Large intestine (tissue), 3 donors: ENCODE results near the gene NHEJ1. TPM values are rescaled to one million over a fixed set of nuclear protein-coding genes. Genes with fewer than 3 reads are reported as not detected.

Experiments used
- DNase-seq, 2 donors: peaks; one replicate each; pipeline versions ENCODE4 v3.0.0 to v3.0.0-alpha.2; 2013
- H3K27ac ChIP-seq: one replicate; pipeline ENCODE4 v1.5.1; 2013; ENCODE audit warnings: low read length
- H3K27me3 ChIP-seq: 2 replicates; pipeline ENCODE4 v1.6.1; 2013; ENCODE audit warnings: low read length; ENCODE audit not compliant: control insufficient read depth, insufficient read depth
- H3K36me3 ChIP-seq: 2 replicates; pipeline ENCODE4 v1.6.1; 2013; ENCODE audit warnings: low read length; ENCODE audit not compliant: control insufficient read depth, insufficient read depth
- H3K4me1 ChIP-seq: one replicate; pipeline ENCODE4 v1.6.1; 2013; ENCODE audit warnings: low read length; ENCODE audit not compliant: control insufficient read depth, insufficient read depth
- H3K4me3 ChIP-seq: one replicate; pipeline ENCODE4 v1.5.1; 2013; ENCODE audit warnings: low read length
- H3K9me3 ChIP-seq: one replicate; pipeline ENCODE4 v1.6.1; 2013; ENCODE audit warnings: mild to moderate bottlenecking, low read depth, low read length, moderate library complexity; ENCODE audit not compliant: control insufficient read depth
- WGBS: methylation state at CpG from one replicate; pipeline ENCODE4 v1.1.5; 2013; ENCODE audit warnings: low lambda C conversion rate; ENCODE audit not compliant: insufficient coverage; 5-methylcytosine and 5-hydroxymethylcytosine counted together
- polyA plus RNA-seq: library from polyadenylated mRNA; unstranded; fragments of 120-200 nt; gene quantifications from one replicate; pipeline ENCODE4 v1.2.1, GENCODE V29; 2013

NHEJ1 gene
- polyA plus RNA-seq, 1 donor: 33.9 TPM

DNA sequence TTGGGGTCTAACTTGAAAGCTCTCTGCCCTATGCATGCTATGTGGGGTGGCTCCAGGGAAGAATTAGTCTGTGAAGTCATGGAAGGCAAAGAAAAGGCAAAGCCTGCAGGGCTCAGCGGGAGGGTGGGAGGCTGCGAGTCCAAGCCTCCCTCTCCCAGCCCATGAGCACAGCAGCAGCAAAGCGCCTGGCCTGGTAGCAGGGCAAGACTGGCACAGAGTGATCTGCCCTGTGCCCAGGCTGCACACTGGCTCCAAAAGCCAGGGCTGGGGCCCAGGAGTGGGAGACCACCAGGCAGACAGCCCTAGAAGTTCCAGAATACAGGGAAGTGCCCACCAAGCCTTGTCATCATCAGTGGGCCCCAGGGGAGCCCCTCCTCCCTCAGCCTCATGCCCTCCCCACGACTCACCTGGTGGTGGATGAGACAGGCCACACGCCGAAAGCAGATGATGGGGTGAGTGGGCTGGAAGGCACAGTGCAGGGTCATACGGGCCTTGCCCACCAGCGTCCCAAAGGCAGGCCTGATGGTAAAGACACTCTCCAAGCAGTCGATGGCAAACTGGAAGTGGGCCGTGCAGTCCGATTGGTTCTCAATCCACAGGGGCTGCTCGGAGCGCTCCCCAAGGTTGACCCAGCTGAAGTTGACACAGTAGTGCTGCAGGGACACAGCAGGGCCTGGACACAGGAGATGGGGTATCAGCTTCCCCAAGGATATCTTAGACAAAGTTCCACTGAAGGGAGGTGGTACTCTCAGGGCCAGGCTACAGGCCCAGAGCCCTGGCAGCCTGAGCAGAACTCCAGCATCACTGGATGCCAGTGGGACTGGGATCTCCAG, 131.4 kb downstream of the NHEJ1 start:
- no peak overlapping the region for H3K27ac ChIP-seq
- peaks cover 6% of the 10 kb centered on the region for H3K27me3 ChIP-seq
- H3K4me1 ChIP-seq: no peaks in the 10 kb centered on the region
- H3K9me3 ChIP-seq: no peaks in the 10 kb centered on the region
- WGBS: no CpG with 5 or more reads among the region's 13 CpGs
- no peak for DNase-seq
- no peak overlapping the region for H3K4me3 ChIP-seq
- no peaks in the 10 kb centered on the region for H3K36me3 ChIP-seq

DNA sequence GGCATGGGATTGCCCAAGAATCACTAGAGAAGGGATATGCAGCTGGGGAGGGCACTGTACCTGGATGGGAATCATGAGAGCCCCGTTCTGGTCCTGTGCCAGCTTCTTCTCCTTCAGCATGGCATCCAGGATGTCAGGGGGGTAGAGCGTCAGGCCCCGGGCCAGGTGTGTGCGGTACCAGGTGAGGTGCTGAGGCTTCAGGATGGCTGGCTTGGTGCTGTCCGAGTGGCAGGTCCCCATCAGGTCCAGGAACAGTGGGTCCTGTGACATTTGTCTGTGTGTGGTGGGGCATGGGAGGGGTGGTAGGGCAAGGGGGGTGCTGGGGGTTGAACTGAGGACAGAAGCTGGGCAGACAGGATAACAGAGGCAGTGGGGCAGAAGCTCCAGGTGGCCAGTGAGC, 132.5 kb downstream of the NHEJ1 start:
- no peak overlapping the region for H3K27ac ChIP-seq
- peaks cover 6% of the 10 kb centered on the region for H3K27me3 ChIP-seq
- no peaks in the 10 kb centered on the region for H3K9me3 ChIP-seq
- DNase-seq: no peak
- no peaks in the 10 kb centered on the region for H3K4me1 ChIP-seq
- H3K4me3 ChIP-seq: no peak overlapping the region
- no peaks in the 10 kb centered on the region for H3K36me3 ChIP-seq
- no CpG with 5 or more reads among the region's 5 CpGs for WGBS

DNA sequence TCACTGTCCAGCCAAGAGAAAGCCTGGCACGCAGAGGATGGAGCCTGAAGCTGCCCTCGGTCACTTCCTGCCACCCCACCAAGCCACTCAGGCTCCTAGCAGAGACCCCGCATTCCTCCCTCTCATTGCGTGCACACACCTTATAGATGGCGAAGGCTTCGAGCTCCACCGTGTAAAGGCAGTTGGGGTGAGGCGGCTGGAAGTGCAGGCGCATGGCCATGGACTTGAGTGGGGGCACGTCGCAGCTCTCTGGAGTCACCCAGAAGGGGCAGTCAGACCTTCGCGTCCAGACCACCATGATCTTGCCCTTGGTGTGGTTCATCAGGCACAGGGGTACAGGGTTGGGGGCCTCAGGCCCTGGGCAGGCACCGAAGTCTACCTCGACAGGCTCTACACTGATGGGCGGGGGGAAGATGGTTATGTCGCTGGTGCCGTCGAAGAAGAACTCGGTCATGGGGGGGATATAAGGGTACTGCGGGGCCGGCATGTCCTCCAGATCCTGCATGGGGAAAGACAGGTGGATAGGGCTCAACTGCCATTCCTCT, 133.0 kb downstream of the NHEJ1 start:
- no peaks in the 10 kb centered on the region for H3K4me1 ChIP-seq
- H3K36me3 ChIP-seq: no peaks in the 10 kb centered on the region
- no peak for DNase-seq
- H3K9me3 ChIP-seq: no peaks in the 10 kb centered on the region
- peaks cover 6% of the 10 kb centered on the region for H3K27me3 ChIP-seq
- H3K27ac ChIP-seq: no peak overlapping the region
- no peak overlapping the region for H3K4me3 ChIP-seq
- no CpG with 5 or more reads among the region's 22 CpGs for WGBS

DNA sequence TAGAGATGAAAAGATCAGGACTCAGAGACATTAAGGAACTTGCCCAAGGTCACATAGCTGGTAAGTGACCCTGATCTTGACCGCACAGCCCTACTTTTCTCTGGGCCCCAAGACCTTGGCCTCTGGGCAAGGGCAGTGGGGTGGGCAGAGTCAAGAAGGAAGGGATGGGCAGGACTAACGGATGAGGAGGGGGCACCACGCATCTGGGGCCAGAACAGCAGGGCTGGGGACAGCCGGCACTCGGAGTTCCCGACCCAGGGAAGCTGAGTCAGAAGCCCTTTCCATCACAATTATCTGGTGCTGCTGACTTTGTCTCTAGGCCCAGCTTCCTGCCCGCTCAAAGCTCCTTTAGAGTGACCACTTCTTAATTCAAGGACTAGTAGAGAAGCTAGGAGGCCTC, 133.7 kb downstream of the NHEJ1 start:
- no peak for DNase-seq
- no peaks in the 10 kb centered on the region for H3K4me1 ChIP-seq
- no peaks in the 10 kb centered on the region for H3K9me3 ChIP-seq
- H3K27ac ChIP-seq: no peak overlapping the region
- H3K4me3 ChIP-seq: no peak overlapping the region
- H3K36me3 ChIP-seq: no peaks in the 10 kb centered on the region
- H3K27me3 ChIP-seq: no peaks in the 10 kb centered on the region
- WGBS: no CpG with 5 or more reads among the region's 7 CpGs

DNA sequence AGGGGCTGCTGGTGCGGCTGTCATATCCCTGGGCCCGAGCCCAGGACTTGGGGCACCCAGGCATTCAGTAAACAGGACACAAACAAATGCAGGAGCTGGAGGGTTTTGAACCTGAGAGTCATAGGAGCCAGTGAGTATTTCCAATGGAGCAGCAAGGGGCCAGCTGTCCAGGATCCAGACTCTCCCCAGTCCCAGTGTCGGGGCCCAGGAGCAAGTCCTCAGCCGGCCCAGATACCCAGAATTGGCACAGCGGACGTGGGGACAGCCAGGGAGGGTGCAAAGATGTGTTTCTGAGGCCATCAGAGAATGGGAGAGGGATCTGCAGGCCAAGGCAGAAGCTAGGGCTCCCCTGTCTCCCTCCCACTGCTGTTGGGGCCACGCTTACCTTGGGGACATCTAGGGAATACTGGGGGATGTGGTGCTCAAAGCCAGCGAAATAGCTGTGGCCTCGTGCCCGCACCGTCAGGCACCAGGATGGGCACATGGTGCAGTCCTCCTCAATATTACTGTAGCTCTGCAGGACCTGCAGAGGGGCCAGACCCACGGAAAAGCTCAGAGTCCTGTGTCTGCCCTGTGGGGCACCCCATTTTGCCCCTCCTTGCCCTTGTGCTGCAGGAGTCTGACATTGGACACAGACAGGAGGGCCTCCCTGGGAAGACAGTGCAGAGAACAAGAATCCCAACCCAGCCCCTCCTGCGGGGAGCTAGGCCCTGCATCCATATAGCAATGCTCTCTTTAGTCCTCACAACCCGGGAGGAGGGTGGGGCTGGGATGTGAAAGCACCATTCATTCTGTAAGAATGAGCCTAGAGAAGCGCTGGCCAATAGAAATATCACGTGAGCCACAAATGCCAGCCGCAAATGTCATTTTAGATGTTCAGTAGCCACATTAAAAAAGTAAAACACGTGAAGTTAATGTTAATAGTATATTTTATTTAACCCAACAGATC, 134.7 kb downstream of the NHEJ1 start:
- Histone ChIP-seq H3K4me3 (no peak overlapping the region), H3K36me3 (no peaks in the 10 kb centered on the region), H3K27me3 (no peaks in the 10 kb centered on the region), H3K4me1 (no peaks in the 10 kb centered on the region), H3K9me3 (no peaks in the 10 kb centered on the region), H3K27ac (no peak overlapping the region)
- DNase-seq: no peak
- no CpG with 5 or more reads among the region's 18 CpGs for WGBS

Other genes with a start within 250 kb of the NHEJ1 start
- 2.9 TPM for gene CDK5R2, start 201.1 kb downstream of the NHEJ1 start, polyA plus RNA-seq
- gene FEV, start 175.6 kb downstream of the NHEJ1 start, polyA plus RNA-seq: 11.9 TPM
- 13.3 TPM for gene CRYBA2, start 167.4 kb downstream of the NHEJ1 start, polyA plus RNA-seq
- 3.4 TPM for gene CFAP65, start 119.3 kb downstream of the NHEJ1 start, polyA plus RNA-seq
- gene IHH, start 99.9 kb downstream of the NHEJ1 start, polyA plus RNA-seq: 68.4 TPM
- gene SLC23A3, start 9.2 kb upstream of the NHEJ1 start, polyA plus RNA-seq: 6.2 TPM
- 56.2 TPM for gene CNPPD1, start 16.1 kb upstream of the NHEJ1 start, polyA plus RNA-seq
- 82.0 TPM for gene RETREG2, start 17.5 kb upstream of the NHEJ1 start, polyA plus RNA-seq
- 54.6 TPM for gene ZFAND2B, start 46.0 kb upstream of the NHEJ1 start, polyA plus RNA-seq
- 43.7 TPM for gene ABCB6, start 58.1 kb upstream of the NHEJ1 start, polyA plus RNA-seq
- 41.2 TPM for gene ATG9A, start 68.8 kb upstream of the NHEJ1 start, polyA plus RNA-seq
- 65.8 TPM for gene ANKZF1, start 69.0 kb upstream of the NHEJ1 start, polyA plus RNA-seq
- gene GLB1L, start 84.6 kb upstream of the NHEJ1 start, polyA plus RNA-seq: 20.9 TPM
- 36.2 TPM for gene STK16, start 84.7 kb upstream of the NHEJ1 start, polyA plus RNA-seq
- gene TUBA4B, start 92.4 kb upstream of the NHEJ1 start, polyA plus RNA-seq: not detected
- gene TUBA4A, start 93.1 kb upstream of the NHEJ1 start, polyA plus RNA-seq: 25.6 TPM
- gene DNAJB2, start 118.6 kb upstream of the NHEJ1 start, polyA plus RNA-seq: 46.9 TPM
- 9.2 TPM for gene PTPRN, start 148.6 kb upstream of the NHEJ1 start, polyA plus RNA-seq
- gene RESP18, start 171.9 kb upstream of the NHEJ1 start, polyA plus RNA-seq: 0.46 TPM
- gene DNPEP, start 227.1 kb upstream of the NHEJ1 start, polyA plus RNA-seq: 149 TPM